ENCODE results near the gene MFAP2.
A peak's percentile ranks its signal among the peaks of the same experiment; 100 is the strongest.

The MFAP2 gene

GRCh38 chr1:16925635-16926490 is 54.6 kb downstream of the MFAP2 start:
- no peak for TF ChIP-seq CTCF (IDR thresholded peaks at IDR 0.05; ENCODE audit: borderline replicate concordance, control extremely low read depth, extremely low read depth, insufficient read depth, missing control alignments)
- DNase-seq (ENCODE audit: low spot score) = peak; percentile 52
- in situ Hi-C loops (cut with MboI; ENCODE audit: low sequenced_read_pairs, unreplicated experiment) = no loop called here

DNA sequence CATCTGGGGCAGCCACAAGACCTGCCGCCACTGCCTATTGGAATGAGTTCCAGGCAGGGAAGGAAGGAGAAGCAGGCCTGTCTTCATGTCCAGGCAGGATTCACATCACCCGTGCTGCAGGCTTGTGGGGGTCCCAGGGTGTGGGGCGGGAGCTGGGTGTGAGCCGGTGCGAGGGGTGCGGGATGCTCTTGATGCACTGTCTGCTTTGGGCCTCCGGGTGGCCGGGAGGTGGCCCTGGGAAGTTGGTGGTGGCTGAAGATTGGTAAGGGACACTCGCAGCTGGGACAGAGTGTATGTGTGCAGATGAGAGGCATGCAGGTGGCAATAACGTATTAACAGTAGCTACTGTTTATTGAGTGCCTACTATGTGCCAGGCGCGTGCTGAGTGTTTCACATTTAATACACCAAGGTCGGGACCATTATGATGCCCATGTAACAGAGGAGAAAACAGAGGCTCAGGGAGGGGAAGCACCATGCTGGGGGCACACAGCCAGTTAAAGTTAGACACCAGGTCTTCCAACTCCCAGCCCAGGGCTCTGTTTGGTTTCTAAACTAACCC is 55.4 kb downstream of the MFAP2 start:
- no peak for DNase-seq (ENCODE audit: low spot score)
- TF ChIP-seq CTCF (IDR thresholded peaks at IDR 0.05; ENCODE audit: borderline replicate concordance, control extremely low read depth, extremely low read depth, insufficient read depth, missing control alignments) = no peak
- in situ Hi-C loops (cut with MboI; ENCODE audit: low sequenced_read_pairs, unreplicated experiment) = no loop called here
